NCI-H2107 (cell line): Measurements from ENCODE around the gene MEIKIN.

Experiments used
- DNase-seq: peaks from one replicate; lab custom pipeline; 2025; lab: John Stamatoyannopoulos, UW

The MEIKIN gene

DNA sequence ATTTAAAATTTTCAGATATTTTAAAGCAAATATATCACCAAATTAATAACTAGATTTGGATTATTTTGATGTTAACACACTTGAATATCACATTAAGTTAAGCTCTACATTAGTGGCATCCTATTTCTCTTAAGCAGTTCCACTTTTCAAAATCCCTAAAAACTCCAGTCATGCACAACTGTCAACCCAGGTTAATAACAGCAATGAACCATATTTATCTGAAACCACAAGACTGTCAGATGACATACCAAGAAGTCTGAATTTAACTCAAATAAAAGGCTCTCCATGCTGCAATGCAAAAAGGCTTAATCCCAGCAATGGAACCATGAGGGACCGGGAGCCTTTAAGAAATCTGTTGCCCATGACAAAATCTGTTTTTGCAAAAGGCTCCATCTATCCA, 176.1 kb downstream of the MEIKIN start:
- DNase-seq: no peak

DNA sequence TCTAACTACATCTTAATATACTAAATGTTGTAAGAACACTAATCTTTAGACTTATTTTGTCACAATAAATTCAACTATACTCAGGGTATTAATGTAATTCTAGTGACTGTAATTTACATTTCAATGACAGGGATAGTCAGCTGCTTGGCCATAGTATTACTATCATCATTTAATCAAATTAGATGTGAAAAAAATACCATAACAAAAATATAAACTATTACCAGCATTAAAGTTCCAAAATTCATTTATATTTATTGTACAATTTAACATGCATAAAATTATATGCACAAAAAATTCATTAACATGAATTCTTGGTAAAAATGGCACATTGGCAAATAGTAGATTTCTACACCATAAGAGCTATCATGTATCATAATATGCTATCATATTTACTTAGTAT, 177.6 kb downstream of the MEIKIN start:
- DNase-seq: no peak

DNA sequence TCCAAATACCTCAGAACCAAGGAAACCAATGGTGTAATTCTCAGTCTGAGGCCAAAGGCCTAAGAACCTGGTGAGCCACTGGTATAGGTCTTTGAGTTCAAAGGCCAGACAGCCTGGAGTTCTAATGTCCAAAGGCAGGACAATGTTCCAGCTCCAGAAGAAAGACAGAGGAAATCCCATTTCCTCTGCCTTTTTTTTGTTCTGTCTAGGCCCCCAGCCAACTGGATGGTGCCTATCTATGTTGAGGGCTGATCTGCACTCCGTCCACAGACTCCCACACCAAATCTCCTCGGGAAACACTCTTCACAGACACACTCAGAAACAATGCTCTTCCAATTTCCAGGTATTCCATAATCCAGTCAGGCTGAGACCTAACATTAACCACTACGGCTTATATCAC, 178.8 kb downstream of the MEIKIN start:
- no peak for DNase-seq

DNA sequence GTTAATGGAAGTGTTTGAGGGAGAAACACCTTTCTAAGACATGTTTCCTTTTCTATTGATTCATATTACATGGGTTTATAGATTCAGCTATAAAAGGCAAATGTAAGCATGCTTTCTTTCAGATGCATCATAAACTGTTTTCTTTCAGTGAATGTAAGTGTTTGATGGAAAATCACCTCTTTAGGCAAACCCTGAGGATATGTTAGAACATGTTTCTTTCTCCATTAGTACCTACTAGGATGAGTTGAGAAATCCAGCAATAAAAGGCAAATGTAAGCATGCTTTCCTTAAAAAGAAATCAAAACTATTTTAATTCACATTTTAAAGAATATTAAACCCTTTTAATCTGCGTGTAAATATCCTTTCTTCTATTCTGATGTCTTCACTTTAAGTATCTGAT, 180.2 kb downstream of the MEIKIN start:
- DNase-seq: no peak

DNA sequence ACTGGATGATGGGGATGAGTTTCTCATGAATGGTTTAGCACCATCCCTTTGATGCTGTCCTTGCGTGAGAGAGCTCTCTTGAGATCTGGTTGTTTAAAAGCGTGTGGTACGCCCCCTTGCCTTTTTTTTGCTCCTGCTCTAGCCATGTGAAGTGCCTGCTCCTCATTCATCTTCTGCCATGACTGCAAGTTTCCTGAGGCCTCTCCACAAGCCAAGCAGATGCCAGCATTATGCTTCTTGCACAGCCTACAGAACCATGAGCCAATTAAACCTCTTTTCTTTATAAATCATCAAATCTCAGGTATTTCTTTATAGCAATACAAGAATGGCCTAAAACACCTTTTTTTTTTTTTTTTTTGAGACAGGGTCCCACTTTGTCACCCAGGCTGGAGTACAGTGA, 181.5 kb downstream of the MEIKIN start:
- no peak for DNase-seq

DNA sequence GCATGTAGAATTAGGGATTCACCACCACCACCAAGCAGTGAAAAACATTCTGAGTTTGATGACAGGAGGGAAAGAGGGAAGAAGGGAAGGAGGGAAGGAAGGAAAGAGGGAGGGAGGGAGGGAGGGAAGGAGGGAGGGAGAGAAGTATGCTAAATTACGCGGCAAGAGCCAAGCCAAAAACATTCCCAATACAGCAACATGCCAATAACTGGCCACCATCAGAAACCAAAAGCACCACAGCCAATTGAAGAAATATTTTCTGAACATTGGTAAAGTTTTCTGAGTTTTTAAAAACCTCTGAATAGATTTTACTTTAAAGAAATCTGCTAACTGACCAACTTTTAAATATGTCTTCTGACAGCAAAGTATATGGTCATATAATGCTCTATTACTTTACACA, 184.7 kb downstream of the MEIKIN start:
- no peak for DNase-seq

DNA sequence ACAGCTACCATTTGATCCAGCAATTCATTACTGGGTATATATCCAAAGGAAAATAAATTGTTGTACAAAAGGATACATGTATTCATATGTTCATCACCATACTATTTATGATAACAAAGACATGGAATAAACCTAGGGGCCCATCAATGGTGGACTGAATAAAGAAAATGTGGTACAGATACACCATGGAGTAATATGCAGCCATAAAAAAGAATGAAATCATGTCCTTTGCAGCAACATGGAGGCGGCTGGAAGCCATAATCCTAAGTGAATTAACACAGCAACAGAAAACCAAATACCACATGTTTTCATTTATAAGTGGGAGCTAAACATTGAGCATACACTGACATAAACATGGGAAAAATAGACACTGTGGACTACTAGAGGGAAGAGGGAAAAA, 185.8 kb downstream of the MEIKIN start:
- no peak for DNase-seq

DNA sequence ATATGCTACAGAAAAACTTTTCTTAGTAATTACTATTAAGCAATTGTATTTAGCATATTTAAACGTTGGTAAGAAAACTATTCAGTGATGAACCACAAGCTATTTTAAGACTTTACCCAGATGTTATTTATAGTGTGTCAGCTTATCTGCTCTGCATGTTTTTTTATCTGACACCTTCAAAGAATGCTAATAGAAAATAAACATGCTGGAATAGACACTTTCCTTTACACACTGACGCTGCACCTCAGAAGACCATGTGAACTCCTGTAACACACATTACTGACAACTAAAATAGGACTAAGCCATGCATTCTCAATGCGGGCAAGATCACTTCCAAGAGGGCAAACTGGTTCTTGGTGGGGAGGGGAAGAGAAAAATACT, 187.0 kb downstream of the MEIKIN start:
- no peak for DNase-seq

DNA sequence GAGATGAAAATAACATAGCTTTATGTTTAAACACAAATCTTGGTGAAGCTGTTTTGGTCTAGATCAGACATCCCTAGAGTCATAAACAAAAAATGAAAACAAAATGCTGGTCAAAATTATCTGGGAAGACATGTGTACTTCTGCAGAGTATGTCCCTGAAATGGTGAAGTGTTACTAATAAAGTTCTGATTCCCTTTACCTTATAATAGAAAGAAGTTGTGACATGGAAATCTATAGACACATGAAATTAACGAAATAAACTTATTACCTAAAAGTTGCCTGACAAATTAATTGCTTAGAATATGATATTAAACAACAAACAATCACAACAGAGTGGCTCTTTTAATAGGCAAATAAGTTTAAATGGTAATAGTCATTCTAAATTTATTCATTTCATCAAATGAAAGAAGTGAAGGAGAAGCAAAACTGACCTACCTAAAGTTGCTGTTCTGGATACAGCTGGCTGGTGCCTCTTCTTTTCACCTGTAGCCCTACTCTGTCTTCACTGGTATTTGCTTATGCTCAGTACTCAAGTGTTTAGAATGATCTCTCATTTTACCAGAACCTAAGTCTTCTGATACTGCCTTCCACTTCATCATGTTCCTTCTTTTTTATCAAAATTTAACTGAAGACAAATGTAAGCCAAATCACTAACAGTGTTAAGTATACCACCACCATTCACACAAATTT, 187.5 kb downstream of the MEIKIN start:
- DNase-seq: no peak
